RKO (cell line): ENCODE results near the gene GSS.
A peak's percentile ranks its signal among the peaks of the same experiment; 100 is the strongest.

Experiments used
- DNase-seq: peaks from one replicate; pipeline ENCODE4 v3.0.0-alpha.2; 2016; ENCODE audit warnings: low spot score

The GSS gene

DNA sequence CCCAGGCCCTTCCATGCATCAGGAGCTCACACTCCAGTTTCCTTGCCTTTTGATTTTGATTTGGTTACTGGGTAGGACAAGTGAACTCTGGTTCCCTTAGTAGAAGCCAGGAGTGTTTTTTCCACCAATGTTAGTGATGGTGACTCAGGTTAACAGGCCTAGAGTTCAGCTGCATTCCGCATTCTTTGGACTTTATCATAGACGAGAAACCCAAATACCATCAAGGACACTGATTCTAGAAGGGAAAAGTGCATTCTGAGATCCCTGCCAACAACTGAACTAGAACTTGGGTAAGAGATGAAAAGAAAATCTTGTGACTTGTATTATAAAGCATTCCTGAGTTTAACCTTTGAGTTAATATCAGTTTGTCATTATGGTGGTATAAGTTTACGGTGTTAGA is 8.9 kb downstream of the GSS start:
- DNase-seq = no peak

DNA sequence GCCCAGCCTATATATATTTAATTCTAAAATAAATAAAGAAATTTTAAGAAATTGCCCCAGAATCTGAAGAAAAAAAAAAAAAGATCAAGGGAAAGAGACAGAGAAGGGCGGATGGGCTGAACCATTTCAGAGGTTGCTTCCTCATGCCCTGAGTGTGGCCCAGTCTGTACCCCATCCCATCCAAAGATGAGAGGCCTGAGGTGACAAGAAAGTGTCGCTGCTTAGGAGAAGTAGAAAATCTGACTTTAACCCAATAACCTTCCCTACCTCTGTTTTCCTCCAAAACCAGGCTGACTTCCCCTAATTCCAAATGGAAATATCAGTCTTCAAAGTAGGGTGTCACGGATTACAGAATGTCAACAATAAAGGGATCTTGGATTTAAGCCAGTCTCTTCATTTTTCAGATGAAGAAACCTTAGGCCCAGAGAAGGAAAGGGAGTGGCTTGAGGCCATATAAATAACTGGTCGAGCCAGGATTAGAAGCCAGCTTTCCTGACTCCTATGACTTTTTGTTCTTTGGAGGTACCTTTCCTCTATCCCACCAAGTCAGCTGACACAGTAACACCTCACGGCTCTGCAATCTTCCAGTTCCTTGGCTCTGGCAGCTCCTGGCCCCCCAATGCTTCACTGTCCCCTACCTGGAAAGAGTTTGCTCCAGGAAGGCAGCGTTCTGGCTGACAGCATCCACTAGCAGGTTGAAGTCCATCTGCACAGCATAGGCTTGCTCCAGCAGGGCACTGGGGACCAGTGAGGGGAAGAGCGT is 10.1 kb downstream of the GSS start:
- DNase-seq = no peak

DNA sequence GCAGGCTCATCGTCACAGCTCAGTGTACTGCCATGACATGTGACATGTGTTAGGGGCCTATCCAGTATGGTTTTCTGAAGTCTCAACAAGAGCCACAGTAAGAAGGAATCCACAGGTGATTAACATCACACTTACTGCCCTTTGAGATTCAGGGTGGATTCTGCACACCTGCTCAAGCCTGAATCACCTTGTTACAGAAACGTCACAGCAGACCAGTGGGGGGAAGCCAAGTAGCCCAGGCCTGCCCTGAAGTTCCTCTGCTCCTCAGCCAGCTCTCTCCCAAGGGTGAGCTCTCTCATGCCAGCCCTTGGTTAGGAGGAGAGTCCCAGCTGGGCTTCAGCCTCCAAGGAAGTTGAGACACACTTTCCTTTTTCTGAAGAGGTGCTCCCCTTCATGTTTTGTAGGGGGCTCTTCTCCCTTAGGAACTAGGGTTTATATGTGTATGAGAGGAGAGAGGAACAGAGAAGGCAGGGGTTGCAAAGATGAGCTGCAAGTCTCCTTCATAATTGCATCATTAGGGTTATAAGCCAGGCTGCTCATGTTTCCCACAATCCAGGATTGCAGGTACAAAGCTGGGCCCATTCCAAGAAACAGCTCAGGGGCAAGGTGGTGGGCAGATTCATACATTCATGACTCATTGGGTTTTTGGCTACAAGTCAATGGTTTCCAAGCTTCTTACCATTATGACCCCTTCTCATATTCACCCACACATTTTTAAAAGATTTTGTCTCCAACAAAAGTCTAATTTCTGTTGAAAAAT is 11.6 kb downstream of the GSS start:
- DNase-seq = no peak

DNA sequence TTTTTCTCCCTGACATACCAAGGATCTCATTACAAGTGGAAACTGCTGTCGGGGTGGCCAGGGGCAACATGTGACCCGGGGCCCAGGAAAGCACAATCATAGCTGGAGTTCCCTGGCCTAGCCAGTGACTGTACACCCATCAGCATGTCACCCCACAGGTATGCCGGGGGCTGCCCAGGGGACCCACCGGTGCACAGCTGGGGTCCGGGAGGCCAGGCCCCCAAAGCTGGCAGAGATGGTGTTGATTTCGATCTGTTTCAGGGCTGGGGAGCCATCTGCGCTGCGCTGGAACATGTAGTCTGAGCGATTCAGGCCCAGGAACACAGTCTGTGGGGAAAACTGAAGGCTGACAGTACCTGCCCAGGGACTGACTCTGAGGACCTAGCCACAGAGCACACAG is 13.3 kb downstream of the GSS start:
- DNase-seq = no peak

DNA sequence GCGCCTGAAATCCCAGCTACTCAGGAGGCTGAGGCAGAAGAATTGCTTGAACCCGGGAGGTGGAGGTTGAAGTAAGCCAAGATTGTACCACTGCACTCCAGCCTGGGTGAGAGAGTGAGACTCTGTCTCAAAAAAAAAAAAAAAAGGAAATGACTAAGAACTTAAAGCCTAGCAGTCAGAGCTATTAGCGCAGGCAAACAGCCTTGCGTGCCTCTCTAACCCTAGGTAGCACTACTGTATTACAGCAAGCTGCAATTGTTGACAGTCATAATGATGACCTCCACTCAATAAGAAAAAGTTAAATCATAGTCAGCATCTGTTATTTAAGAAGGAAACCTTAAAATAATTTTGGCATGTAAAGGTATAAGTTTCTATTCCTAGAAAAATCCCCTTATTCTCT is 14.4 kb downstream of the GSS start:
- no peak for DNase-seq

DNA sequence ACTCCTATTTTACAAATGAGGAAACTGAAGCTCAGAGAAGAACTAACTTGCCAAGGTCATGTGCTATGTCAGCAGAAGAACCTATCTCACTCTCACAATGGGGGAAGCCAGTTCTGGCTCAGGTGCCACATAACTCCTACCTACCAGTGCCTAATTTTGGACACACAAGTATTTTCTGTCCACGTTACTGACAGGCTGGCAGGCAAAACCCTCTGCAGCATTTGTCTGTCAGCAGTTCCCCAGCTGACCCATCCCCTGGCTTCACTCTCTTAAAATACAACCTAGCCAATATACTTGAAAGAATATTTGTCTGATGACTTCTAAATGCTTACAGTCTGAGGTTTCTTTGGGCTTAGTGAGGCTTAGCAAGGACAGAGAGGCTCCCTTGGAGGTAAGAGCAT is 15.5 kb downstream of the GSS start:
- DNase-seq = no peak

DNA sequence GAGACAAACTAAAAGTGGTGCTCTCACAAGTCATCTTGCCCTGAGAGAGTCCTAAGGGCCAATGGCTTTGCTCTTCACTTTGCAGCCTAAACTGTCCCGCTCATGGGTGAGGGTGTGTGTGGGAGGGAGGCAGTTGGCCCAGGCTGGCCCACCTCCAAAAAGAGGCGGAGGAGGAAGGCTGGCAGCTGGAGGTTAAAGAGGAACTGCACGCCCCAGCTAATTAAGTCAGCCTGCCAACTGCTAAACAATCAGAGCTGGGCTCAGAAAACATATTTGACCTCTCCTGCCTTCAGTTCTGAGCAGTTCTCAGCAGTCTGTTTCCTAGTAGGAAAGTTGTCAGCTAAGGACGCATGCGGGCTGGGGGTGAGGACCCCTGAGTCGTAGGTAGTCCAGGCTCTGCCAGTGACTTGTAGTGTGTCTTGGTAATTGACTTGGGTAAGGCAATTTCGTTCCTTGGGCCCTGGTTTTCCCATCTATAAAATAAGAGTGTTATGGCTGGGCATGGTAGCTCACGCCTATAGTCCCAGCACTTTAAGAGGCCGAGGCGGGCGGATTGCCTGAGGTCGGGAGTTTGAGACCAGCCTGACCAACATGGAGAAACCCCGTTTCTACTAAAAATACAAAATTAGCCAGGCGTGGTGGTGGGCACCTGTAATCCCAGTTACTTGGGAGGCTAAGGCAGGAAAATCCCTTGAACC is 17.0 kb downstream of the GSS start:
- DNase-seq = no peak

DNA sequence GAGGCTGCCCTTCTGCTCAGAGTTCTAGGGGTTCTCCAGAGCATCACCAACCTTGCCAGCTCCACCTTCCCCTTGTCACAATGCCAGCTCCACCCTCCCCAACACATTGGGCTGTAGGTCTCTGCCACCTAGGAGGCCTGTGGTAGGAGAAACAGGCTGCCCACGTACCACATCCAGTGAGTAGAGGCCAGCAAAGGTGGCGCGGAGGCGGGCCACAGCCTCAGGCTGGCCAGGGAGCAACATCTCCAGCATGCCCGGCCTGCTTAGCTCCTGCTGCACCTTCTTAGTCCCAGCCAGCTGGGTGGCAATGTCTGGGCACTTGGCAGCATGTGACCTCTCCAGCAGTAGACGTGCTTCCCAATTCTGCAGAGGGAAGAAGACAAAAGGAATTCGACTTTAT is 23.8 kb downstream of the GSS start:
- no peak for DNase-seq

DNA sequence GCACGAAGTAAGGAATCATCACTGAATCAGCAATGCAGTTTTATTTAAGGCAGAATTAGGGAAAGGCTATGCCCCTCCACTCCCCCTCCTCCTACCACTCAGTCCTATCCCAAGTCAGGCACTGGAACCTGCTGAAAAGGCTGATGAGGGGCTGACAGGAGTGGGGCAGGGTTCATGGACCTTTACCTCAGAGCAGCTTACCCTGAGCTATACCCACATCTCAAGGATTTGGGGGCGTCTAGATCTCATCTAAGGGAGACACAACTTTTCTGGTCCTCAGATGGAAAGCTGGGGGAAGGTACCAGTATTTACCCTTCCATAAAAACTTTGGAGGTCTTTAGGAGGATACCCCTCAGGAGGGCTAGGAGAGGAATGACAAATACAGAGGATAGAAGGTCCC is 27.2 kb downstream of the GSS start:
- no peak for DNase-seq

DNA sequence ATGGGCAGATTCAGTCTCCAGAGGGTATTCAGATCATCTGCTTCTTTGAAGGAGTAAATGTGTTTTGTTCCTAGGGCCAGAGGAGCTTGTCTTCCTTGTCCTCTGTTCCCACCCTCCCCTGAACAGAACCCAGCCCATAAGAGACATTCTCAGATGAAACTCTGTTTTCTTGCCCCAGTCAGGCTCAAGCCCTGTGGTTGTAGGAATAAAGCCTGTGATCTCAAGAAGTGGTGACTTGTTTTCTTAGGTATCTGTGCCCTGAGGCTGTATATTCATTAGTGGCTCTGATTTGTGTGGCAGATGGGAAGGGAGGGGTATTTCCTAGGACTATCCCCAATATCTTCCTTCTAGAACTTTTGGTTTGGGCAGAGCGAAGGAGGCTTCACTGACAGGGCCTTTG is 27.9 kb downstream of the GSS start:
- no peak for DNase-seq

DNA sequence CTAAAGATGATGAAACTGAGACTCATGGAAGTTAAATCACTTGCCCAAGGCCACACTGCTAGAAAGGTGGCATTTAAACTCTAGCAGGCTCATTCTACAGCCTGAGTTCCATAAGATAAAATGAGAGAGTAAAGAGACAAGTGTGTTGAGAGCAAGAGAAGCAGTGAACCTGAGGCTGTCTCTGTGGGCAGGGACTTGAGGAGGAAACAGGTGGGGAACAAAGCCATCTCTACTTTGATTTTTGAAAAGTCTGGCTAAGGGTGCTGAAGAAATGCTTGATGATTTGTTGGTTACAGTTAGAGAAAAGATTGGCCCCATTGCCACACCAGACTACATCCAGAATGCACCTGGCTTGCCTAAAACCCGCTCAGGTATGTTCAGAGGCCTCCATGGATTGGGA is 29.0 kb downstream of the GSS start:
- no peak for DNase-seq

DNA sequence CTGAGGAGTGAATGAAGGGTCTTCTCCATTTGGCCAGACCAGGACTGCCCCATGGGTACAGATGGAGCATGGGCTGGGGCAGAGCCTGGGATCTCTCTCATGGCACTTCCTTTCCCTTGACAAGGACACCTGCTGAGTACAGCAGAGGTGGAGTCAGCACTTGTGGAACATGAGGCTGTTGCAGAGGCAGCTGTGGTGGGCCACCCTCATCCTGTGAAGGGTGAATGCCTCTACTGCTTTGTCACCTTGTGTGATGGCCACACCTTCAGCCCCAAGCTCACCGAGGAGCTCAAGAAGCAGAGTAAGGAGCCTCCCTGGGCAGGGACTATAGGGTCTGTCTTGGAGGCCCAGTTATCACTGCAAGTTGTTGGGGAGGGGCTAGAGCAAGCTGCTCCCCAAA is 29.6 kb downstream of the GSS start:
- no peak for DNase-seq

DNA sequence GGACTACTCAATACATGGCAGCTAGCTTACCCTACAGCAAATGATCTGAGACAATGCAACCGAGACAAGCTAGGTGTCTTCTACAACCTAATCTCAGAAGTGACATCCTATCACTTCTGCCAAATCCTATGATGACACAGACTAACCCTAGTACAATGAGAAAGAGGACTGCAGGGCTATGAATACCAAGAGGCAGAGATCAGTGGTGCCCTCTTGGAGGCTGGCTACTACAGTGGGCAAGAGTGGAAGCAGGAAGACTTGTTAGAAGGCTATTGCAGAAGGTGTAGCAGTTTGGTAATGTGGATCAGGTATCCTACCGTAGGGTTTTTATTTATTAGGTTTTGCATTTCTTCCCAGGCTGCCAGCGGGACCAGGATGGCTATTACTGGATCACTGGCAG is 30.3 kb downstream of the GSS start:
- DNase-seq = no peak

DNA sequence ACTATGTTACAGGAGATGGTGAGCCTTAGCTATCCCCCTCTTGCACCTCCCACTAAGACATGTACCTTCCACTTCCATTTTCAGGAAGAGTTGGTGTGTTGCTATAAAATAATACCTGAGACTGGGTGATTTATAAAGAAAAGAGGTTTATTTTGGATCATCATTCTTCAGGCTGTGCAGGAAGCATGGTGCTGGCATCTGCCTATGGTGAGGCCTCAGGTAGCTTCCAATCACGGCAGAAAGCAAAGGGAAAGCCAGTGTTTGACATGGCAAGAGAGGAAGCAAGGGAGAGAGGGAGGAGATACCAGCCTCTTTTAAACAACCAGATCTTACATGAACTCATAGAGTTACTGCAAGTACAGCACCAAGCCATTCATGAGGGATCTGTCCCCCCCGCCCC is 32.2 kb downstream of the GSS start:
- no peak for DNase-seq

DNA sequence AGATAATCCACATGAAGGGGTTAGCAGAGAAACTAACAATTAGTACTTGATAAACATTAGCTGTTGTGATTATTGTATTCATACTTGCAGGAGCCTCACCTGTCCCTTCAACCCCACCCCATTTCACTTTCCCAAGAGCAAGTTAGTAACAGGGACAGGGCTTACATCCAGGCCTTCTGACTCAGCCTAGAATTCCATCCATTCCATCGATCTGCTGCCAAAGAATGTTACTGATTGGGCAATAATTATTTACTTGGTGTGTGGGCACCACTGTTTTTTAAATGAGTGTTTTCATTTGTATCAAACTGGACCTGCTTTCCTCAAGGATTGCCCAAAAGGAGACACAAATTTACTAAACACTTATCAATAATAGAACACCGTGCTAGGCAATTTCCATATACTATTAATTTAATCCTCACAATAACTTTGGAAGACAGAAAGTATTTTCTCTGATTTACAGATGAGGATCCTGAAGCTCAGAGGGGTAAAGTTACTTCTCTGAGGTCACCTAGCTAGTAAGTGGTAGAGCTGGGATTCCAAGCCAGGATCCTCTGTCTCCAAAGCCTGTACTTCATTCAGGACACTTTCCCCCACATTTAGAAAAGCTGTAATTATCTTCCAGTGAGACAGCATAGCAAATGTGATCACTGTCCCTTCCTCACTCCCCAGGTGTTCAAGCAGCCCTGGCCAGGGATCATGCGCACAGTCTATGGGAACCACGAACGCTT is 32.8 kb downstream of the GSS start:
- no peak for DNase-seq

DNA sequence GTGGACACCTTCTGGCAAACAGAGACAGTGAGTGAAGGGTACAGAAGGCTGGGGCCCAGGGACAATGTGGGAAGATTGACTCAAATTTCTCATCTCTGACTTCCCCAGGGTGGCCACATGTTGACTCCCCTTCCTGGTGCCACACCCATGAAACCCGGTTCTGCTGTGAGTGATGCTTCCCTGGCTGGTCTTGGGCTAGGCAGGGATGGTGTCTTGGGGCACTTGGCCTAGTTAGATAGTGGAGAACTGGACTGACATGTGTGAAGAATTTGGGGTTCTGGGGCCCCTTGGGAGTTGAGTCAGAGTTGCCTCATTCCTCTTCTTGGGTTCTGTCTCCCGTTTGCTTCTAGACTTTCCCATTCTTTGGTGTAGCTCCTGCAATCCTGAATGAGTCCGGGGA is 34.2 kb downstream of the GSS start:
- DNase-seq = no peak

DNA sequence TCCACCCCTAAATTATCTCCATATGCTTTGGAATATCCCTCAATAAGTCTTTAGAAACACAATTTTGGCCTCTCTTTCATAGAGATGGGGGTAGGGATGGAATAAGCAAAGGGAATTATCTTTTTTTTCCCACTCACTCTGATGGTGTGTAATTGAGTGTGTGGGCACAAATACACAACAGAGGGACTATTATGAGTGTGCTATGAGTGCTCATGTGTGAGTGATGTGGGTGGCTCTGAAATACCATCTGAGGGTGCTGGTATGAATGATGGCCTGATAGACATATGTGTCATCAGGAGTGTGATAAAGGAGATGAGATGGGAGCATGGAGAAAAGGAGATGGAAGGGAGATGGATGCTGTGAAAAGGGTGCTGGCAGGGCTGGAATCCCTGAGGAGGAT is 35.6 kb downstream of the GSS start:
- no peak for DNase-seq

DNA sequence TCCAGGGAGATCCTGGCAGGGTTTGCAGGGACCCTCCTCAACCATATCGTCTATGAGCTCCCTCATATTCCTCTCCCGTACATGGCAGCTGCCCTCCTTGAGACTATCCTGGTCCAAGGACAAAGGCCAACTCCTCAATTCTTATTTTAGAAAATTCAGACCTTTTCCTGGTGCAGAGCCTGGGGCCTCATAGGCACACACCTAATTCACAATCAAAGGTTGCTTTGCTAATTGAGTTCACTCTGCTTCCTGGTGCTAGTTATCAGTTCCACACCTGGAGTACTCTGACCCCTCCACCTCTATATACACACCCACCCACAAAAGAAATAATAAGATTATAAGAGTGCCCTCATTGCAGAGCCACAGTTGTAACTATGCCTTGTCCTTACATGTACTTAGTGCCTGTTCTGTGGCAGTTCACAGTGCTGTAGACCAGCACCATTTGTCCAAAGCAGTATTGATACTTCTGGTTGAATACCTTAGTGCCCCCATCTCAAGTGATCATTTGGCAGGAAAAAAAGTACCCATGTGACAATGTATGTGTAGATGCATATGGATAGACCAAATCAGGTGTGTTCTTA is 38.7 kb downstream of the GSS start:
- DNase-seq = no peak

DNA sequence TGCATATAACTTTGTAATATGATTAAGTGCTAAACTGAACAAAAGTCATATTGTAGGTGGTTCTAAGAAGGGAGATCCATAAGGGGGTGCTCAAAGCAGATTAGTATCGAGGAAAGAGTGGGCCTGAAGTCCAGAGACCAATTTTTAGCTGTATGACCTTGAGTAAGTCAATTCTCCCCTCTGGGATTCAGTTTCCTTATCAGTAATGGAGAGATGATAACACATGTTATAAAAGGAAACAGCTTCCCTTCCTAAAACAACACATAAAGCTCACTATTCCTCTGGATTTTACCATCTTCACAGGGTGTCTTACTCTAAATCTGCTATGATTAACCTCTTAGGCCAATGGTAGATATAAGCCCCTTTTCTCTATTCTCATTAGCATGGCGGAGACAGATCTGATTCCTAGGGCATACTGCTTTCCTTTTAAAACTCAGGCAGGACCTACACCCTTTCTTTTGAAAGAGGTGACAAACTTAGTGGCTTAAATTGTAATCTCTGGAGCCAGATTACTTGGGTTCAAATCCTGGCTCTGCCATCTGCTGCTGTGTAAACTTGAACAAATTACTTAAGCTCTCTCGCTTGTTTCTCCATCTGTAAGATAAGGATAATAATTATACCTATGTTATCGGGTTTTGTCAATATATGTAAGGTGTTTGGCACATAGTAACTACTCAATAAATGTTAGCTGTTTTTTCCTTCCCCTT is 39.7 kb downstream of the GSS start:
- DNase-seq = no peak

DNA sequence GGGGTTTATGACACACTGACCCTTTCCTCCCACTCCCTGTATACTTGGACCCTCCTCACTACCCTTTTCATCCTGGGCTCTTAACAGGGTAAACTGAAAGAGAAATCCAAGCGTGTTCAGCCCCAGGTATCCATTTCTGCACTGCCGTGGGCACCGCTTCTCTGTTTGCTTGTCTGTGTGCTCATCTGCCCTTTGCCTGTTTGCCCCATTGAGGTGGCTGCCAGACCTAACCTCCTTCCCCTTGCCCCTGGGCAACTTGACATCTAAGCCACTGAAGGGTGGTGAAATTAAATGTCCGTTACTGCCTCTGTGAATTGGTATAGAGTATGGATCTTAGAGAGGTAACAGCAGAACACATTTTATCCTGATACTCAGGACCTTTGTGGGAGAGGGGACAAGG is 40.5 kb downstream of the GSS start:
- no peak for DNase-seq

DNA sequence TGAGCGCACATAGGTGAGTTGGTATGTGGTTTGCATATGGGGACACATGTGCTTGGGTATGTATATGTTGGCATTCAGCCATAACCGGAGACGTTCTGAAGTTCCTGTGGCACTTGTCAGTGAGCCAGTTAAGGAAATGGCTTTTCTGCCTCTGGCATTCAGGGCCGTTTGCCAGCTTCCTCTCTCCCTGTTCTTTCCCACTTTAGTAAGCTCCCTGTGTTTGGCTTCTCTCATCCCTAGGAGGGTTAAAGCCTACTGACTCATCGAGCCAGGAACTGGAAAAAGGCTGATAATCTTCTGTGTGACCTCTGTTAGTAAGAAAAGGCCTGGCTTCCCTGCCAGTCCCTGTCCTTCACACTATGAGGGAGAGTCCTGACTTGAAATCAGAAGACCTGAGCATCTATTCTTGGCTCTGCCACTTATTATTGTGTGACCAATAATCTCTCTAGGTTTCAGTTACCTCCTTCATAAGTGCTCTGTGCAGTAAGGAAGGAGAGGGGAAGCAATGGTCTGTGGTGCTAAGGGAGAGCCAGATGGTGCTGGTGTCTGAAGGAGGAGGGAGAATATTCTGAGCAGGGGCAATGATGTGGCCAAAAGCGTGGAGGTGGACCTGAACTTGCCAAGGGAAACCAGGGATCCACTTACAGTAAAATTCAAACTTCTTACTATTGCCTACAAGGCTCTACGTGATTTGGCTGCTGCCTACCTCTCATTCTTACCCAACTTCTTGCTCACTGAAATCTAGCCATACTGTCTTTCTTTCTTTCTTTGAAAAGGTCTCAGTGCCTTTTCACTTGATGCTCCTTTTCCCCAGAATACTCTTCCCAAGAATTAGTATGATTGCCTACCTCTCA is 47.8 kb downstream of the GSS start:
- DNase-seq = peak; percentile 80
